Esophagus squamous epithelium (tissue), 5 donors: ENCODE results near the gene NTF4. TPM values are rescaled to one million over a fixed set of nuclear protein-coding genes. Genes with fewer than 3 reads are reported as not detected.
A peak's percentile ranks its signal among the peaks of the same experiment; 100 is the strongest.
"Not testable (repeated sequence)": the region's sequence is repeated elsewhere in the genome, so short reads cannot be mapped to it uniquely, and the experiment has no call there.

Experiments used
- DNase-seq: peaks from one replicate; lab custom pipeline; 2025; lab: John Stamatoyannopoulos, UW
- H3K27ac ChIP-seq, 4 donors: fragments of 200-600 bp; sonication (generic); one replicate each; pipeline ENCODE4 v1.5.1; 2016 to 2019; ENCODE audit warnings: mild to moderate bottlenecking in 1 of 4
- H3K27me3 ChIP-seq, 4 donors: fragments of 200-600 bp; sonication (generic); 1 replicate in 3 of 4; 2 replicates in 1 of 4; pipeline versions ENCODE4 v1.5.1 to v1.6.0; 2017 to 2021; ENCODE audit warnings: antibody characterized with exemption in 1 of 4
- H3K36me3 ChIP-seq, 3 donors: fragments of 200-600 bp; sonication (generic); one replicate each; pipeline ENCODE4 v1.5.1; 2016 to 2019
- H3K4me1 ChIP-seq, 3 donors: fragments of 200-600 bp; sonication (generic); one replicate each; pipeline ENCODE4 v1.5.1; 2017 to 2019
- H3K4me3 ChIP-seq, 4 donors: fragments of 200-600 bp; sonication (generic); 1 replicate in 3 of 4; 2 replicates in 1 of 4; pipeline ENCODE4 v1.5.1; 2016 to 2019; ENCODE audit warnings: mild to moderate bottlenecking in 2 of 4, moderate library complexity in 1 of 4
- H3K9me3 ChIP-seq, 3 donors: fragments of 200-600 bp; sonication (generic); one replicate each; pipeline ENCODE4 v1.5.1; 2016 to 2019
- CTCF ChIP-seq, 6 experiments: fragments of 450-650 bp in 4 of 6; fragments of 200-600 bp in 2 of 6; sonication (generic) in 2 of 6; IDR thresholded peaks; one replicate each; pipeline ENCODE4 v1.5.1; 2016 to 2019; ENCODE audit warnings: antibody characterized with exemption in 6 of 6, mild to moderate bottlenecking in 4 of 6, moderate library complexity in 4 of 6
- POLR2A ChIP-seq, 4 donors: fragments of 450-650 bp; IDR thresholded peaks; one replicate each; pipeline ENCODE4 v1.6.1; 2017; ENCODE audit warnings: antibody characterized with exemption in 4 of 4, mild to moderate bottlenecking in 4 of 4, moderate library complexity in 3 of 4
- WGBS, 2 donors: methylation state at CpG; one replicate each; pipeline ENCODE4 v1.1.5; 2018; 5-methylcytosine and 5-hydroxymethylcytosine counted together
- intact Hi-C: fragments of 100-400 bp; cut with DNase I; formaldehyde crosslinking; loops from one replicate; pipeline ENCODE4 v1.15.0; 2022
- total RNA-seq, 4 donors: library from RNA; depleted of rRNA; stranded (reverse); fragments of >200 nt; gene quantifications; one replicate each; pipeline ENCODE4 v1.1.0, GENCODE V29; 2016
- donor health status: DM: yes; HTN: yes; CAD: no.

Gene NTF4
- total RNA-seq, 4 donors from 2014 or later: 1.2 to 5.3 (median 2.0) TPM

- H3K4me3 ChIP-seq, H3K4me1 ChIP-seq, H3K27ac ChIP-seq, H3K36me3 ChIP-seq, H3K9me3 ChIP-seq, H3K27me3 ChIP-seq, intact Hi-C loops, DNase-seq: not testable (repeated sequence)
- WGBS, 2 donors: no CpG with 5 or more reads among the region's 12 CpGs
Measured at GRCh38 chr19:49049011-49049410, 15.6 kb downstream of the NTF4 start, which contains the start of gene CGB8. Gene CGB8 (minus strand): TSS chr19:49049111. CDS start chr19:49048739, 372 bp downstream.

- intact Hi-C loops, H3K36me3 ChIP-seq: not testable (repeated sequence)
Measured at GRCh38 chr19:49043548-49043947, 21.1 kb downstream of the NTF4 start, which contains the start of gene CGB5. Gene CGB5 (plus strand): TSS chr19:49043848. CDS start chr19:49044210, 362 bp downstream.

GRCh38 chr19:49042666-49043065 is 22.0 kb downstream of the NTF4 start:
- H3K4me1 ChIP-seq, intact Hi-C loops, H3K9me3 ChIP-seq, DNase-seq, H3K27ac ChIP-seq, H3K4me3 ChIP-seq, H3K27me3 ChIP-seq, H3K36me3 ChIP-seq: not testable (repeated sequence)
- 89% methylated on average over 1 of the region's 4 CpGs for WGBS, 2 donors

More at GRCh38 chr19:49043548-49043947, 21.1 kb downstream of the NTF4 start, which contains the start of gene CGB5:
- H3K9me3 ChIP-seq, H3K27me3 ChIP-seq, H3K4me3 ChIP-seq, DNase-seq, H3K27ac ChIP-seq, H3K4me1 ChIP-seq: not testable (repeated sequence)
- WGBS, 2 donors: 100% methylated on average over 1 to 2 of the region's 15 CpGs

GRCh38 chr19:49042177-49042576 is 22.4 kb downstream of the NTF4 start:
- TF ChIP-seq POLR2A (IDR thresholded peaks at IDR 0.05) (no peak), CTCF (IDR thresholded peaks at IDR 0.05) (no peak)
- no peak overlapping the region for H3K27ac ChIP-seq
- peaks cover 0 to 6% (median 0%) of the 10 kb centered on the region in 4 donors for H3K27me3 ChIP-seq
- no peak overlapping the region for H3K4me3 ChIP-seq
- no peak for DNase-seq
- intact Hi-C loops: no loop called here
- WGBS, 2 donors: 43 to 59% methylated on average over 2 of the region's 17 CpGs
- no peaks in the 10 kb centered on the region for H3K4me1 ChIP-seq
- H3K36me3 ChIP-seq: no peaks in the 10 kb centered on the region
- H3K9me3 ChIP-seq: no peaks in the 10 kb centered on the region

GRCh38 chr19:49039736-49040135 is 24.9 kb downstream of the NTF4 start:
- H3K4me1 ChIP-seq, H3K27me3 ChIP-seq, H3K36me3 ChIP-seq, intact Hi-C loops, H3K4me3 ChIP-seq, H3K27ac ChIP-seq, DNase-seq, H3K9me3 ChIP-seq: not testable (repeated sequence)
- 36 to 49% methylated on average over 6 of the region's 9 CpGs for WGBS, 2 donors

GRCh38 chr19:49038557-49039276 is 25.9 kb downstream of the NTF4 start:
- WGBS, 2 donors: 83 to 89% methylated on average over 8 to 13 of the region's 26 CpGs
- intact Hi-C loops, H3K27ac ChIP-seq, H3K9me3 ChIP-seq, H3K4me1 ChIP-seq, H3K36me3 ChIP-seq, H3K4me3 ChIP-seq, H3K27me3 ChIP-seq, DNase-seq: not testable (repeated sequence)

GRCh38 chr19:49038111-49038510 is 26.5 kb downstream of the NTF4 start:
- H3K4me3 ChIP-seq, DNase-seq, H3K27me3 ChIP-seq, H3K9me3 ChIP-seq, H3K36me3 ChIP-seq, H3K4me1 ChIP-seq, H3K27ac ChIP-seq, intact Hi-C loops: not testable (repeated sequence)
- WGBS, 2 donors: 86 to 98% methylated on average over 1 to 6 of the region's 8 CpGs

GRCh38 chr19:49036815-49037214 is 27.8 kb downstream of the NTF4 start, which contains the start of gene CGB1:
Gene CGB1 (minus strand): TSS chr19:49036895. CDS start chr19:49036711, 184 bp downstream.
- intact Hi-C loops, DNase-seq, H3K36me3 ChIP-seq, H3K4me3 ChIP-seq, H3K27ac ChIP-seq, H3K9me3 ChIP-seq, H3K27me3 ChIP-seq, H3K4me1 ChIP-seq: not testable (repeated sequence)
- peak in 5 of 6 experiments; percentile 26 to 56 (median 28) for TF ChIP-seq CTCF (IDR thresholded peaks at IDR 0.05)
- 44 to 73% methylated on average over 11 to 18 of the region's 18 CpGs for WGBS, 2 donors
